Dermis lymphatic vessel endothelial cell (primary cell): Measurements from ENCODE around the gene DRG2. TPM values are rescaled to one million over a fixed set of nuclear protein-coding genes. Genes with fewer than 3 reads are reported as not detected.

Source experiments
- total RNA-seq: library from RNA; depleted of rRNA; stranded (reverse); fragments of >200 nt; gene quantifications from 2 replicates; pipeline ENCODE4 v1.2.1, GENCODE V29; 2014

The DRG2 gene, protein sequence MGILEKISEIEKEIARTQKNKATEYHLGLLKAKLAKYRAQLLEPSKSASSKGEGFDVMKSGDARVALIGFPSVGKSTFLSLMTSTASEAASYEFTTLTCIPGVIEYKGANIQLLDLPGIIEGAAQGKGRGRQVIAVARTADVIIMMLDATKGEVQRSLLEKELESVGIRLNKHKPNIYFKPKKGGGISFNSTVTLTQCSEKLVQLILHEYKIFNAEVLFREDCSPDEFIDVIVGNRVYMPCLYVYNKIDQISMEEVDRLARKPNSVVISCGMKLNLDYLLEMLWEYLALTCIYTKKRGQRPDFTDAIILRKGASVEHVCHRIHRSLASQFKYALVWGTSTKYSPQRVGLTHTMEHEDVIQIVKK
- 25.1 and 29.0 TPM in 2 replicates for total RNA-seq

DNA sequence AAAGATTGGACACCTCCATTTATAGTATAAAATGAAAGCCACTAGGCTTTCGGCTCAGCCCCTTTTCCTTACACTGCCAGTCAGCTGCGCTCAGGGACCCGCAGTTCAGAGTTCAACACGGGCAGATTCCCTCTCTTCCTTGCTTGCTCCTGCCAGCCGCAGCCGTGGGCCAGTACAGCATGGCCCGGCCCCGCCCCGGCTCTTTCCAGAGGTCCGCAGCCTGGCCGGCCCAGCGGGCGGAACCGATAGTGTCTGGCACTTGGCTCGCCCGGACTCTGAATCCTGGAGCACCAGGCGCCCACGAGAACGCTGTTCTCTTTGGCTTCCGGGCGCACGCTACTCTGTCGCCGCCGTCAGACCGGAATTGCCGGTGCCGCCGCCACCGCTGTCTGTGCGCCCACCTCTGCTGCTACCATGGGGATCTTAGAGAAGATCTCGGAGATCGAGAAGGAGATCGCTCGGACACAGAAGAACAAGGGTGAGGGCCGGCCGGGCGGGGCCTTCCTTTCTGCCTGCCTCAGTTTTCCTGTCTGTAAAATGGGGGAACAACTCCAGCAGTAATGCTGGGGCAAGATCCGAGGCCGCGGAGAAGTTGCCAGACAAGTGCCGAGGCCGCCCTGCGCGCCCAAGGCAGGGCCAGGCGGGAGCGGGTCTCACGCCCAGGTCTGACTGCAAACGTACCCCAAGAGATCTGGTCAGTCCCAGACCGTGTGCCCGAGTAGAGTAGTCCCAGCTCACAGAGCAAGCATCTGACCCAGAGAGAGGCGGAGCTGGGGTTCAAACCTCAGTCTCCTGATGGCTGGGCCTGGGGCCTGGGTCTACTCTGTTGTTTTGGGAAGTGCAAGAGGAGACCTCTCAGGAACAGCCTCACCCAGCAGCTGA is at the start of gene DRG2:
Gene DRG2 (plus strand): TSS at position 339 of the 882 bp plus-strand sequence. CDS start 76 bp downstream, at position 415.

DNA sequence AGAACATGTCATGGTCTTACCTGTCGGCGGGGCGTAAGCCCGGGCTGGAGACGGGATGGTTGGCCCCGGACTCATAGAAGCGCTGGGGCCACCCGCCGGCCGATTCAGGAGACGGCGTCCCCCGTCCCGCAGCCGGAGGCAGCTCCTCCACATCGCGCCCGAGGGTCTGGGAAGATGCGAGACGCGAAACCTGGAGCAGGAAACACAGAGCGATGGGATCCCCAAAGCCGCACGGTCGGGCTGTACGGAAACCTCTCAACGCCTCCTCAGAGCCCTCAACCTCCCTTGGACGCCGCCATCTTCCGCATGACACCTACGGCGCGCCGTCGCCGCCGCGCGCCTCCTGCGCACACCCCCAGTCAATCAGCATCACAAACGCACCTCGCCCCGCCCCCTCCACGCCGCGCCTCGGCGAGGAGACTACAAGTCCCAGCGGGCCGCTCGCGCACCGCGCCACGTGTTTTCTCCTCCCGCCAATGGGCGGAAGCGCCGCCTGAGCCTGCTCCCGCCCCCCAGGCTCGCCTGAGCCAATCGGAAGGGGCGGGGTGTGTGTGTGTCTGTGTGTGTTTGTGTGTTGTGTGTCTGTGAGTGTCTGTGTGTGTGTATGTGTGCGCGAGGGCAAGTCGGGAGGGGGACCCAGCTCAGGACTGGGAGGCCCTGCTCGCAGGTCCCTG is 48.8 kb upstream of the DRG2 start, which contains the start of the genes ATPAF2 and GID4:
Gene ATPAF2 (minus strand): TSS at position 308 of the 674 bp plus-strand sequence. CDS start 155 bp downstream, at position 153.
Gene GID4 (plus strand): TSS at position 548 of the 674 bp plus-strand sequence. CDS start 57 bp downstream, at position 605.

GRCh38 chr17:18108401-18109312 is 20.9 kb downstream of the DRG2 start, which contains the start of gene MYO15A:
TSS of gene MYO15A (plus strand) at chr17:18108756. CDS start at chr17:18118801, 10,045 bp downstream.

Other genes starting within 250 kb of the DRG2 start
- gene TOM1L2, start 115.5 kb upstream of the DRG2 start, total RNA-seq = 13.2 and 13.3 TPM in 2 replicates
- gene DRC3, start 115.1 kb upstream of the DRG2 start, total RNA-seq = 2.3 and 4.0 TPM in 2 replicates
- gene ATPAF2, start 48.8 kb upstream of the DRG2 start, total RNA-seq = 17.2 and 18.5 TPM in 2 replicates
- gene GID4, start 48.5 kb upstream of the DRG2 start, total RNA-seq = 7.3 and 7.4 TPM in 2 replicates
- 0.17 and 0.33 TPM in 2 replicates for gene MYO15A, start 20.8 kb downstream of the DRG2 start, total RNA-seq
- 64.3 and 69.7 TPM in 2 replicates for gene ALKBH5, start 95.9 kb downstream of the DRG2 start, total RNA-seq
- gene LLGL1, start 137.7 kb downstream of the DRG2 start, total RNA-seq = 15.3 and 16.2 TPM in 2 replicates
- gene FLII, start 170.8 kb downstream of the DRG2 start, total RNA-seq = 259 and 335 TPM in 2 replicates
- 10.5 and 14.8 TPM in 2 replicates for gene MIEF2, start 172.7 kb downstream of the DRG2 start, total RNA-seq
- 12.4 and 14.9 TPM in 2 replicates for gene TOP3A, start 227.0 kb downstream of the DRG2 start, total RNA-seq
- gene SMCR8, start 227.3 kb downstream of the DRG2 start, total RNA-seq = 15.2 and 16.1 TPM in 2 replicates